ENCODE measurements around the gene MEFV.

GRCh38 chr16:3212006-3212405 is 44.4 kb downstream of the MEFV start:
- TF ChIP-seq, protein P1, sequence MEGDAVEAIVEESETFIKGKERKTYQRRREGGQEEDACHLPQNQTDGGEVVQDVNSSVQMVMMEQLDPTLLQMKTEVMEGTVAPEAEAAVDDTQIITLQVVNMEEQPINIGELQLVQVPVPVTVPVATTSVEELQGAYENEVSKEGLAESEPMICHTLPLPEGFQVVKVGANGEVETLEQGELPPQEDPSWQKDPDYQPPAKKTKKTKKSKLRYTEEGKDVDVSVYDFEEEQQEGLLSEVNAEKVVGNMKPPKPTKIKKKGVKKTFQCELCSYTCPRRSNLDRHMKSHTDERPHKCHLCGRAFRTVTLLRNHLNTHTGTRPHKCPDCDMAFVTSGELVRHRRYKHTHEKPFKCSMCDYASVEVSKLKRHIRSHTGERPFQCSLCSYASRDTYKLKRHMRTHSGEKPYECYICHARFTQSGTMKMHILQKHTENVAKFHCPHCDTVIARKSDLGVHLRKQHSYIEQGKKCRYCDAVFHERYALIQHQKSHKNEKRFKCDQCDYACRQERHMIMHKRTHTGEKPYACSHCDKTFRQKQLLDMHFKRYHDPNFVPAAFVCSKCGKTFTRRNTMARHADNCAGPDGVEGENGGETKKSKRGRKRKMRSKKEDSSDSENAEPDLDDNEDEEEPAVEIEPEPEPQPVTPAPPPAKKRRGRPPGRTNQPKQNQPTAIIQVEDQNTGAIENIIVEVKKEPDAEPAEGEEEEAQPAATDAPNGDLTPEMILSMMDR (IDR thresholded peaks at IDR 0.05 in 4 of 5, conservative IDR thresholded peaks at IDR 0.05 in 1 of 5), result no peak
- TF ChIP-seq POLR2A (IDR thresholded peaks at IDR 0.05), result no peak
